ENCODE measurements around the gene TGFBR3. TPM values are rescaled to one million over a fixed set of nuclear protein-coding genes. Genes with fewer than 3 reads are reported as not detected.
A peak's percentile ranks its signal among the peaks of the same experiment; 100 is the strongest.

The TGFBR3 gene
- total and polyA plus RNA-seq, 10 donors, result 5.2 to 254 (median 166) TPM

GRCh38 chr1:91744953-91745639, 140.9 kb downstream of the TGFBR3 start:
- H3K36me3 ChIP-seq, result peaks cover 0 to 9% (median 0%) of the 10 kb centered on the region in 6 donors
- peaks cover 0 to 5% (median 0%) of the 10 kb centered on the region in 8 donors for H3K9me3 ChIP-seq
- intact Hi-C loops (cut with DNase I; ENCODE audit: low total_unique reads), result no loop called here
- peak overlapping the region in 4 of 8 donors; percentile 29 to 45 (median 42) for H3K27ac ChIP-seq
- H3K27me3 ChIP-seq (replicated peaks in 1 of 7), result no peaks in the 10 kb centered on the region
- WGBS, 5 donors, result 63 to 80% (median 71%) methylated on average over 6 of the region's 6 CpGs
- TF ChIP-seq POLR2A (IDR thresholded peaks at IDR 0.05) (no peak), POLR2AphosphoS5 (IDR thresholded peaks at IDR 0.05) (peak in 1 of 3 donors; percentile 47)
- no peak overlapping the region for H3K4me3 ChIP-seq
- peaks cover 4 to 39% (median 22%) of the 10 kb centered on the region in 6 donors for H3K4me1 ChIP-seq
- no peak for DNase-seq

GRCh38 chr1:91742848-91743292, 143.1 kb downstream of the TGFBR3 start:
- H3K27me3 ChIP-seq (replicated peaks in 1 of 7), result no peaks in the 10 kb centered on the region
- no peak for DNase-seq
- 69 to 80% (median 77%) methylated on average over 4 of the region's 4 CpGs for WGBS, 5 donors
- no peak for TF ChIP-seq CTCF (IDR thresholded peaks at IDR 0.05 in 8 of 11, conservative IDR thresholded peaks at IDR 0.05 in 3 of 11)
- intact Hi-C loops (cut with DNase I; ENCODE audit: low total_unique reads), result no loop called here
- no peak overlapping the region for H3K4me3 ChIP-seq
- peaks cover 0 to 5% (median 0%) of the 10 kb centered on the region in 8 donors for H3K9me3 ChIP-seq
- peak overlapping the region in 4 of 8 donors; percentile 8 to 51 (median 30) for H3K27ac ChIP-seq
- peaks cover 0 to 27% (median 5%) of the 10 kb centered on the region in 6 donors for H3K36me3 ChIP-seq
- H3K4me1 ChIP-seq, result peaks cover 4 to 33% (median 15%) of the 10 kb centered on the region in 6 donors

GRCh38 chr1:91741906-91742305, 144.0 kb downstream of the TGFBR3 start:
- no peak overlapping the region for H3K4me3 ChIP-seq
- H3K36me3 ChIP-seq, result peaks cover 0 to 27% (median 5%) of the 10 kb centered on the region in 6 donors
- peaks cover 0 to 3% (median 0%) of the 10 kb centered on the region in 8 donors for H3K9me3 ChIP-seq
- peak overlapping the region in 1 of 8 donors; percentile 51 for H3K27ac ChIP-seq
- H3K4me1 ChIP-seq, result peaks cover 4 to 35% (median 14%) of the 10 kb centered on the region in 6 donors
- TF ChIP-seq POLR2A (IDR thresholded peaks at IDR 0.05), result no peak
- TF ChIP-seq POLR2AphosphoS5 (IDR thresholded peaks at IDR 0.05), result peak in 1 of 3 donors; percentile 16
- TF ChIP-seq CTCF (IDR thresholded peaks at IDR 0.05 in 8 of 11, conservative IDR thresholded peaks at IDR 0.05 in 3 of 11), result no peak
- WGBS, 5 donors, result 91 to 95% (median 93%) methylated on average over 6 of the region's 6 CpGs
- DNase-seq, result no peak
- H3K27me3 ChIP-seq (replicated peaks in 1 of 7), result no peaks in the 10 kb centered on the region
- intact Hi-C loops (cut with DNase I; ENCODE audit: low total_unique reads), result no loop called here

- peaks cover 4 to 35% (median 16%) of the 10 kb centered on the region in 6 donors for H3K4me1 ChIP-seq
- H3K4me3 ChIP-seq, result no peak overlapping the region
- intact Hi-C loops (cut with DNase I; ENCODE audit: low total_unique reads), result no loop called here
- TF ChIP-seq POLR2AphosphoS5 (IDR thresholded peaks at IDR 0.05) (peak in 2 of 3 donors; percentile 19 to 33), CTCF (IDR thresholded peaks at IDR 0.05 in 8 of 11, conservative IDR thresholded peaks at IDR 0.05 in 3 of 11) (no peak)
- H3K27me3 ChIP-seq (replicated peaks in 1 of 7), result no peaks in the 10 kb centered on the region
- no peaks in the 10 kb centered on the region for H3K9me3 ChIP-seq
- no peak for DNase-seq
- WGBS, 5 donors, result 94 to 100% (median 97%) methylated on average over 5 of the region's 5 CpGs
- H3K36me3 ChIP-seq, result peaks cover 0 to 27% (median 5%) of the 10 kb centered on the region in 6 donors
- peak overlapping the region in 1 of 8 donors; percentile 51 for H3K27ac ChIP-seq
These were observed 144.7 kb downstream of the TGFBR3 start for GRCh38 chr1:91741301-91741700.
